MM.1S (cell line): ENCODE measurements around the gene ACTR3C.

Experiments used
- EZH2 ChIP-seq: fragments of 300-600 bp; sonication (generic); optimal IDR thresholded peaks from 2 replicates; pipeline ENCODE3; 2017; ENCODE audit warnings: low read depth, mild to moderate bottlenecking, antibody characterized with exemption, low read length, mixed read lengths
- TF ChIP-seq, protein P1 (sequence below): fragments of 300-600 bp; sonication (generic); IDR thresholded peaks from 2 replicates; pipeline ENCODE4 v1.5.1; 2016; ENCODE audit warnings: antibody characterized with exemption, low read length, mixed read lengths

DNA sequence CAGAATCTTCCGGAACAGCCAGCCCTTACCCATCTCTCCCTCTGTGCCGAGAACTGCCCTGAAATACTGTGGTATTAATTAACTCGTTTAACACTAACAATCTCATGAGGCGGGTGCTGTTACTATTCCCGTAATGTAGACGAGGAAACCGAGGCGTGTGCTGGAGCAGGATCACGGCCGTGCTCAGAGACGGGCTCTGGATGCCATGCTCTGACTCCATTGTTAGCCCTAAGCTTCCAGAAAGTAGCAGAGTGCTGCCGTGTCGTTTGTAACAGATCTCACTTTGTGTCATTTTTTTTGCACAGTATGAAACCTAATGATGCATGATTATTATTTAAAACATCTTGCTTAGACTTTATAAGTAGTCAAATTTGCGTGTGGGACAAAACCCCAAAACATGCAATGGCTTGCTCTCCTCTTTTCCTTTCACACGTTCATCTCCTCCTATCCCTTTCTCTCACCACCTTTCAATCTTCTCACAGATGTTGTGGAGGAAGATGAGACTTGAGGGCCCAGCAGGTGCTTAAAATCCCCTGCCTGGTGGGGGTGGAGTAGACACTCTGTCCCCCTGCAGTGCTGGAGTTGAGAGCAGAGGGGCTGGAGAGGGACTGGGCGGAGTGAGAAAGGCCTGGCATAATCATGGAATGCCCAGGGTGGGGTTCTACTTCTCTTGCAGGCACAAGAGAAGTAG, 482 bp upstream of the ACTR3C start:
- TF ChIP-seq, protein P1, sequence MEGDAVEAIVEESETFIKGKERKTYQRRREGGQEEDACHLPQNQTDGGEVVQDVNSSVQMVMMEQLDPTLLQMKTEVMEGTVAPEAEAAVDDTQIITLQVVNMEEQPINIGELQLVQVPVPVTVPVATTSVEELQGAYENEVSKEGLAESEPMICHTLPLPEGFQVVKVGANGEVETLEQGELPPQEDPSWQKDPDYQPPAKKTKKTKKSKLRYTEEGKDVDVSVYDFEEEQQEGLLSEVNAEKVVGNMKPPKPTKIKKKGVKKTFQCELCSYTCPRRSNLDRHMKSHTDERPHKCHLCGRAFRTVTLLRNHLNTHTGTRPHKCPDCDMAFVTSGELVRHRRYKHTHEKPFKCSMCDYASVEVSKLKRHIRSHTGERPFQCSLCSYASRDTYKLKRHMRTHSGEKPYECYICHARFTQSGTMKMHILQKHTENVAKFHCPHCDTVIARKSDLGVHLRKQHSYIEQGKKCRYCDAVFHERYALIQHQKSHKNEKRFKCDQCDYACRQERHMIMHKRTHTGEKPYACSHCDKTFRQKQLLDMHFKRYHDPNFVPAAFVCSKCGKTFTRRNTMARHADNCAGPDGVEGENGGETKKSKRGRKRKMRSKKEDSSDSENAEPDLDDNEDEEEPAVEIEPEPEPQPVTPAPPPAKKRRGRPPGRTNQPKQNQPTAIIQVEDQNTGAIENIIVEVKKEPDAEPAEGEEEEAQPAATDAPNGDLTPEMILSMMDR = no peak
- TF ChIP-seq EZH2 = no peak
